Measurements from ENCODE around the gene NRG3. TPM values are rescaled to one million over a fixed set of nuclear protein-coding genes. Genes with fewer than 3 reads are reported as not detected.

Gene NRG3
- total RNA-seq, 1 donor from 2014 or later, result 8.2 TPM

DNA sequence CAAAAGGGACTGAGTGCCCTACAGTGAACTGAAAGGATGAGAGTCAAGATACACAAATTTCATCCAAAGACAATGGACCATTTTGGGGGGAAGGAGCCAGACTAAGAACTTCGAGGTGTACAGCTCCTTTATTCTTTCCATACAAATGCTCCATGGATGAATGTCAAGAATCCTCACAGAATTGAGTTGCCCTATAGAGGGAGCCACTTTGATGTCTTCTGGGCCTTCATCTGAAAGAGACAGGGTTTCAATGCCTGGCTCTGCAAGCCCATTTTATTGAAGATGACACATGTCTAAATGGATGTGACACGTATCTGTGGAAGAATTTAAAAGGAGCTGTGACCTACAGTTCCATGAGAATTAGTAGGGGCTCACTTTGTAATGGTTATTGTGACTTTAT, 32.0 kb upstream of the NRG3 start:
- no peaks in the 10 kb centered on the region for H3K27me3 Mint-ChIP-seq (ENCODE audit: unreplicated experiment)
- peaks cover 13% of the 10 kb centered on the region for H3K4me1 Mint-ChIP-seq (ENCODE audit: unreplicated experiment)
- no peak overlapping the region for H3K4me3 Mint-ChIP-seq (ENCODE audit: unreplicated experiment)
- no peaks in the 10 kb centered on the region for H3K36me3 Mint-ChIP-seq (ENCODE audit: low read depth, unreplicated experiment)
- no peaks in the 10 kb centered on the region for H3K9me3 Mint-ChIP-seq (ENCODE audit: unreplicated experiment)
- TF ChIP-seq, protein P1, sequence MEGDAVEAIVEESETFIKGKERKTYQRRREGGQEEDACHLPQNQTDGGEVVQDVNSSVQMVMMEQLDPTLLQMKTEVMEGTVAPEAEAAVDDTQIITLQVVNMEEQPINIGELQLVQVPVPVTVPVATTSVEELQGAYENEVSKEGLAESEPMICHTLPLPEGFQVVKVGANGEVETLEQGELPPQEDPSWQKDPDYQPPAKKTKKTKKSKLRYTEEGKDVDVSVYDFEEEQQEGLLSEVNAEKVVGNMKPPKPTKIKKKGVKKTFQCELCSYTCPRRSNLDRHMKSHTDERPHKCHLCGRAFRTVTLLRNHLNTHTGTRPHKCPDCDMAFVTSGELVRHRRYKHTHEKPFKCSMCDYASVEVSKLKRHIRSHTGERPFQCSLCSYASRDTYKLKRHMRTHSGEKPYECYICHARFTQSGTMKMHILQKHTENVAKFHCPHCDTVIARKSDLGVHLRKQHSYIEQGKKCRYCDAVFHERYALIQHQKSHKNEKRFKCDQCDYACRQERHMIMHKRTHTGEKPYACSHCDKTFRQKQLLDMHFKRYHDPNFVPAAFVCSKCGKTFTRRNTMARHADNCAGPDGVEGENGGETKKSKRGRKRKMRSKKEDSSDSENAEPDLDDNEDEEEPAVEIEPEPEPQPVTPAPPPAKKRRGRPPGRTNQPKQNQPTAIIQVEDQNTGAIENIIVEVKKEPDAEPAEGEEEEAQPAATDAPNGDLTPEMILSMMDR (IDR thresholded peaks at IDR 0.05; ENCODE audit: unreplicated experiment), result no peak
- DNase-seq (ENCODE audit: low spot score), result no peak
- no peak overlapping the region for H3K27ac Mint-ChIP-seq (ENCODE audit: unreplicated experiment)

DNA sequence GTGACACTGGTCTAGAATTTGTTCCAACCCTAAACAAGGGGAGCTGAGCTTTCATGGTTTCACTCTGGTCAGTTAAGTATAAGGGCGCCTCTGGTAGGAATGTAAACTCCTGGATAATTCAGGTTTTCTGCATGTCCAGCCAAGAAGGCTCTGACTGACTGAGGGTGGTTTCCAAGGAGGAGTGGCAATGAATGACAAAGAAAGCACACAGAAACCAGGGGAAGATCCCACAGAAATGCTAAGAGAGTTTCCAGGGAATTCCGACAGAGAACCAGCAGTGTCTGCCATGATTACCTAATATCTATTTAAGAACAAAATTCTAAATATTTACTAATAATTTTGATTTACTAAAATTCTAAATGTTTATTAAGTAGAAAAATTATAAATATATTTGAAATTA, 27.3 kb upstream of the NRG3 start:
- Mint-ChIP-seq H3K4me3 (ENCODE audit: unreplicated experiment) (no peak overlapping the region), H3K9me3 (ENCODE audit: unreplicated experiment) (no peaks in the 10 kb centered on the region), H3K27me3 (ENCODE audit: unreplicated experiment) (no peaks in the 10 kb centered on the region), H3K36me3 (ENCODE audit: low read depth, unreplicated experiment) (no peaks in the 10 kb centered on the region), H3K27ac (ENCODE audit: unreplicated experiment) (no peak overlapping the region), H3K4me1 (ENCODE audit: unreplicated experiment) (no peaks in the 10 kb centered on the region)
- no peak for DNase-seq (ENCODE audit: low spot score)
- TF ChIP-seq, protein P1 (IDR thresholded peaks at IDR 0.05; ENCODE audit: unreplicated experiment), result no peak

DNA sequence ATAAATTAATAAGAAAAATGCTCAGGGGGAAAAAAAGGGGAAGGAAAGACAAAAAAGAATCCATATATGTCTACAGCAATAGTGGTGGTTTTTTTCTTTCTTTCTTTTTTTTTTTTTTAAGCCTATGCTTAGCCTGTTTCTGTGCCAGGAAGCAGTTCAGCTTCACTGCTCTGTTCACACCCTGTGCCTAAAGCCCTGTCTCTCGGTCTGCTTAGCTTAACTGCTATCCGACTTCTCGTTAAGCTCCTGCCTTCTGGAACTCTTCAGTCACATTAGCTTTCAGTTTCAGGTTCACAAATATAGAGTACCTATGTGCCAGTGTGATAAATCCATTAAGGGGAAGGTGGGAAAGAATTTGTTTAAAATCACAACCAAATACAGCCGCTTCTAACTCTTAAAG, 26.5 kb upstream of the NRG3 start:
- H3K27ac Mint-ChIP-seq (ENCODE audit: unreplicated experiment), result no peak overlapping the region
- TF ChIP-seq, protein P1 (IDR thresholded peaks at IDR 0.05; ENCODE audit: unreplicated experiment), result no peak
- H3K36me3 Mint-ChIP-seq (ENCODE audit: low read depth, unreplicated experiment), result no peaks in the 10 kb centered on the region
- H3K9me3 Mint-ChIP-seq (ENCODE audit: unreplicated experiment), result no peaks in the 10 kb centered on the region
- no peaks in the 10 kb centered on the region for H3K4me1 Mint-ChIP-seq (ENCODE audit: unreplicated experiment)
- H3K4me3 Mint-ChIP-seq (ENCODE audit: unreplicated experiment), result no peak overlapping the region
- H3K27me3 Mint-ChIP-seq (ENCODE audit: unreplicated experiment), result no peaks in the 10 kb centered on the region
- no peak for DNase-seq (ENCODE audit: low spot score)

DNA sequence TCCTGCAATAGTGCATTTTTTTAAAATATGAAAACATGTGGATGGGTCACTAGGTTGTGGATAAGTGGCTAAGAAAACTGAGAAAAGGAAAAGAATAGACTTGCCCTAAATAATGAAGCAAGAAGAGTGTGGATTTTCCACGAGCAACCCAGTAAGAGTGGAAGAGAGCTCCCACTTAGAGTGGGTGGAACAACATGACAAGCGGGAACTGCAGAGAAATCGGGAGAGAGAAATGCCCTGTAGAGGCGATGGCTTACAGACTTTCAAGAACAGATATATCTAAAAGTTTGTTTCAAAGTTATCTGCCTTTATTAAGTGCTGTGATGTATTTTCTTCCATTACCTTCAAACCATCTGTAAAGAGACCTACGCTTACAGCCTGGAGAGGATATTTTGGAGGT, 26.1 kb upstream of the NRG3 start:
- Mint-ChIP-seq H3K9me3 (ENCODE audit: unreplicated experiment) (no peaks in the 10 kb centered on the region), H3K27ac (ENCODE audit: unreplicated experiment) (no peak overlapping the region), H3K4me3 (ENCODE audit: unreplicated experiment) (no peak overlapping the region), H3K4me1 (ENCODE audit: unreplicated experiment) (no peaks in the 10 kb centered on the region), H3K36me3 (ENCODE audit: low read depth, unreplicated experiment) (no peaks in the 10 kb centered on the region), H3K27me3 (ENCODE audit: unreplicated experiment) (no peaks in the 10 kb centered on the region)
- DNase-seq (ENCODE audit: low spot score), result no peak
- TF ChIP-seq, protein P1 (IDR thresholded peaks at IDR 0.05; ENCODE audit: unreplicated experiment), result no peak

DNA sequence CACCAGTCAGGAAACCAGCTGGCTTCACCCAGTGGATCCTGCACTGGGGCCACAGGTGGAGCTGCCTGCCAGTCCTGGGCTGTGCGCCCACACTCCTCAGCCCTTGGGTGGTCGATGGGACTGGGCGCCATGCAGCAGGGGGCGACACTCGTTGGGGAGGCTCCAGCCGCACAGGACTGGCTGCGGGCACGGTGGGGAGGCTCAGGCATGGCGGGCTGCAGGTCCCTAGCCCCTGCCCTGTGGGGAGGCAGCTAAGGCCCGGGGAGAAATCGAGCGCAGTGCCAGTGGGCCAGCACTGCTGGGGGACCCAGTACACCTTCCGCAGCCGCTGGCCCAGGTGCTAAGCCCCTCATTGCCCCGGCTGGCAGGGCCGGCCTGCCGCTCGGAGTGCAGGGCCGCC, 12.4 kb upstream of the NRG3 start:
- Mint-ChIP-seq H3K4me1 (ENCODE audit: unreplicated experiment) (peaks cover 16% of the 10 kb centered on the region), H3K9me3 (ENCODE audit: unreplicated experiment) (no peaks in the 10 kb centered on the region), H3K36me3 (ENCODE audit: low read depth, unreplicated experiment) (peaks cover 4% of the 10 kb centered on the region), H3K4me3 (ENCODE audit: unreplicated experiment) (no peak overlapping the region), H3K27ac (ENCODE audit: unreplicated experiment) (no peak overlapping the region), H3K27me3 (ENCODE audit: unreplicated experiment) (no peaks in the 10 kb centered on the region)
- TF ChIP-seq, protein P1 (IDR thresholded peaks at IDR 0.05; ENCODE audit: unreplicated experiment), result no peak
- no peak for DNase-seq (ENCODE audit: low spot score)
